H1 (cell line): Measurements from ENCODE around the gene ANXA3. TPM values are rescaled to one million over a fixed set of nuclear protein-coding genes. Genes with fewer than 3 reads are reported as not detected.

ENCODE experiments used
- CTCF ChIA-PET: fragments of 300-600 bp; sonication (Branson Sonifier 250); formaldehyde crosslinking; loops from one replicate; lab custom pipeline; 2021; ENCODE audit not compliant: partially characterized antibody; lab: Charles Lee
- POLR2A ChIA-PET: fragments of 300-600 bp; sonication (Branson Sonifier 250); formaldehyde crosslinking; loops from one replicate; lab custom pipeline; 2021; ENCODE audit warnings: inconsistent platforms; ENCODE audit not compliant: partially characterized antibody; lab: Charles Lee
- DNase-seq, 2 experiments: peaks; one replicate each; pipeline versions ENCODE4 v3.0.0 to v3.0.0-alpha.2; 2010 to 2022; ENCODE audit warnings: low spot score in 2 of 2, low read depth in 1 of 2, mixed read lengths in 1 of 2
- FAIRE-seq: peaks from 2 replicates; lab custom pipeline; 2011; peaks lifted over from hg19 to GRCh38; lab: Jason Lieb, UNC
- H2AFZ ChIP-seq: 2 replicates; pipeline ENCODE4 v1.8.1; 2012; ENCODE audit warnings: low read length, inconsistent platforms
- H2AK5ac ChIP-seq: 2 replicates; pipeline ENCODE4 v1.6.1; 2013; ENCODE audit warnings: low read depth, low read length
- H2BK120ac ChIP-seq: replicated peaks from 2 replicates; pipeline ENCODE3; 2013; ENCODE audit warnings: low read depth, low read length, inconsistent platforms
- H2BK12ac ChIP-seq: 2 replicates; pipeline ENCODE4 v1.6.1; 2013; ENCODE audit warnings: low read depth, low read length
- H2BK15ac ChIP-seq: 2 replicates; pipeline ENCODE4 v1.6.1; 2013; ENCODE audit warnings: low read length
- H2BK20ac ChIP-seq: 2 replicates; pipeline ENCODE4 v1.6.1; 2013; ENCODE audit warnings: low read length
- H2BK5ac ChIP-seq: 2 replicates; pipeline ENCODE4 v1.6.1; 2013; ENCODE audit warnings: low read depth, low read length
- H3K14ac ChIP-seq: 2 replicates; pipeline ENCODE4 v1.6.1; 2013; ENCODE audit warnings: inconsistent platforms; ENCODE audit not compliant: insufficient read length
- H3K18ac ChIP-seq: 2 replicates; pipeline ENCODE4 v1.6.1; 2013; ENCODE audit warnings: low read length; ENCODE audit errors: extremely low read depth
- H3K23ac ChIP-seq: 2 replicates; pipeline ENCODE4 v1.6.1; 2013; ENCODE audit warnings: inconsistent platforms; ENCODE audit not compliant: insufficient read length
- H3K23me2 ChIP-seq: 2 replicates; pipeline ENCODE4 v1.6.1; 2013; ENCODE audit warnings: low read depth, low read length
- H3K27ac ChIP-seq: 2 replicates; pipeline ENCODE4 v1.6.1; 2011; ENCODE audit warnings: low read depth, low read length, inconsistent platforms
- H3K27me3 ChIP-seq, 4 experiments: replicated peaks in 1 of 4; 1 replicate in 1 of 4; 2 replicates in 3 of 4; pipeline versions ENCODE4 v1.6.1 to v1.8.1; 2011 to 2013; ENCODE audit warnings: low read length in 3 of 4, mild to moderate bottlenecking in 3 of 4, inconsistent platforms in 2 of 4, mixed read lengths in 2 of 4, moderate library complexity in 1 of 4; ENCODE audit not compliant: control insufficient read depth in 3 of 4, insufficient read depth in 3 of 4; ENCODE audit errors: extremely low read depth in 1 of 4
- H3K36me3 ChIP-seq, 4 experiments: 2 replicates each; pipeline versions ENCODE4 v1.6.1 to v1.8.1; 2011 to 2013; ENCODE audit warnings: mild to moderate bottlenecking in 4 of 4, low read length in 3 of 4, moderate library complexity in 2 of 4, control low read depth in 1 of 4, inconsistent platforms in 1 of 4; ENCODE audit not compliant: insufficient read depth in 4 of 4, control insufficient read depth in 2 of 4
- H3K4ac ChIP-seq: replicated peaks from 2 replicates; pipeline ENCODE3; 2013; ENCODE audit warnings: low read length, low read depth, mixed read lengths, inconsistent platforms; ENCODE audit not compliant: insufficient read length
- H3K4me1 ChIP-seq, 4 experiments: replicated peaks in 1 of 4; 1 replicate in 1 of 4; 2 replicates in 3 of 4; pipeline versions ENCODE4 v1.6.1 to v1.8.1; 2011 to 2013; ENCODE audit warnings: low read length in 3 of 4, inconsistent platforms in 2 of 4, mixed read lengths in 1 of 4; ENCODE audit not compliant: insufficient read depth in 4 of 4, control insufficient read depth in 3 of 4
- H3K4me2 ChIP-seq, 2 experiments: 2 replicates each; pipeline versions ENCODE4 v1.6.1 to v1.8.1; 2011 to 2013; ENCODE audit warnings: low read depth in 2 of 2, low read length in 2 of 2, control low read depth in 1 of 2, inconsistent platforms in 1 of 2, mild to moderate bottlenecking in 1 of 2; ENCODE audit not compliant: insufficient read depth in 1 of 2
- H3K4me3 ChIP-seq, 4 experiments: fragments of 200-600, 300-600 bp in 1 of 4; sonication (generic), shearing (Covaris generic), sonication (Bioruptor Twin) in 1 of 4; 2 replicates each; pipeline versions ENCODE4 v1.5.1 to v1.8.1; 2011 to 2016; ENCODE audit warnings: low read length in 4 of 4, low read depth in 3 of 4, control low read depth in 2 of 4, inconsistent platforms in 2 of 4, mild to moderate bottlenecking in 2 of 4, mixed read lengths in 1 of 4, moderate library complexity in 1 of 4; ENCODE audit not compliant: insufficient read depth in 2 of 4; ENCODE audit errors: extremely low read depth in 1 of 4
- H3K56ac ChIP-seq: replicated peaks from 2 replicates; pipeline ENCODE3; 2013; ENCODE audit warnings: low read depth, mild to moderate bottlenecking, mixed read lengths, low read length, inconsistent platforms; ENCODE audit not compliant: insufficient read length
- H3K79me1 ChIP-seq: 2 replicates; pipeline ENCODE4 v1.6.1; 2013; ENCODE audit warnings: low read depth, low read length, control low read depth
- H3K79me2 ChIP-seq, 2 experiments: 2 replicates each; pipeline versions ENCODE4 v1.6.1 to v1.8.1; 2012 to 2013; ENCODE audit warnings: low read length in 2 of 2, mild to moderate bottlenecking in 2 of 2, inconsistent platforms in 1 of 2; ENCODE audit not compliant: insufficient read depth in 2 of 2, control insufficient read depth in 1 of 2
- H3K9ac ChIP-seq, 4 experiments: replicated peaks in 1 of 4; 1 replicate in 1 of 4; 2 replicates in 3 of 4; pipeline versions ENCODE4 v1.6.1 to v1.8.1; 2011 to 2013; ENCODE audit warnings: low read depth in 3 of 4, low read length in 3 of 4, control low read depth in 2 of 4, mild to moderate bottlenecking in 2 of 4, moderate library complexity in 2 of 4, inconsistent platforms in 1 of 4; ENCODE audit errors: extremely low read depth in 1 of 4
- H3K9me3 ChIP-seq, 2 experiments: 2 replicates each; pipeline versions ENCODE4 v1.6.1 to v1.8.1; 2012 to 2013; ENCODE audit warnings: mild to moderate bottlenecking in 2 of 2, moderate library complexity in 2 of 2, control low read depth in 1 of 2, inconsistent platforms in 1 of 2, low read depth in 1 of 2, low read length in 1 of 2, mixed read lengths in 1 of 2; ENCODE audit not compliant: insufficient read depth in 2 of 2
- H4K20me1 ChIP-seq, 2 experiments: replicated peaks in 1 of 2; 2 replicates each; pipeline versions ENCODE3 to v1.8.1; 2011 to 2013; ENCODE audit warnings: inconsistent platforms in 2 of 2, low read length in 2 of 2, mild to moderate bottlenecking in 1 of 2; ENCODE audit not compliant: insufficient read depth in 2 of 2, control insufficient read depth in 1 of 2
- H4K5ac ChIP-seq: 2 replicates; pipeline ENCODE4 v1.6.1; 2013; ENCODE audit warnings: low read length, low read depth, mixed read lengths, inconsistent platforms; ENCODE audit not compliant: insufficient read length
- H4K8ac ChIP-seq: 2 replicates; pipeline ENCODE4 v1.8.0; 2013; ENCODE audit warnings: mild to moderate bottlenecking, moderate library complexity, low read length, inconsistent platforms; ENCODE audit not compliant: insufficient read depth; ENCODE audit errors: extremely low read depth
- H4K91ac ChIP-seq: replicated peaks from 2 replicates; pipeline ENCODE3; 2013; ENCODE audit warnings: low read length, mixed read lengths, inconsistent platforms; ENCODE audit not compliant: insufficient read length
- ASH2L ChIP-seq: fragments of 200-600, 300-600 bp; sonication (generic); IDR thresholded peaks from one replicate; pipeline ENCODE4 v1.7.1; 2017; ENCODE audit warnings: low read length
- BACH1 ChIP-seq: IDR thresholded peaks from 2 replicates; pipeline ENCODE4 v1.6.1; 2012; ENCODE audit warnings: low read length, improper control_type of control experiment
- CTBP2 ChIP-seq: IDR thresholded peaks from 2 replicates; pipeline ENCODE4 v1.7.0; 2011; ENCODE audit warnings: borderline replicate concordance, mild to moderate bottlenecking, moderate library complexity, mixed read lengths, low read length; ENCODE audit not compliant: insufficient read depth, insufficient read length
- EGR1 ChIP-seq: IDR thresholded peaks from 2 replicates; pipeline ENCODE4 v1.6.1; 2011; ENCODE audit warnings: low read depth, low read length, borderline replicate concordance
- GABPA ChIP-seq: IDR thresholded peaks from 2 replicates; pipeline ENCODE4 v1.6.1; 2011; ENCODE audit warnings: mild to moderate bottlenecking, low read length, moderate library complexity, borderline replicate concordance; ENCODE audit not compliant: insufficient read depth
- JUND ChIP-seq: IDR thresholded peaks from 2 replicates; pipeline ENCODE4 v1.6.1; 2011; ENCODE audit warnings: mild to moderate bottlenecking, improper control_type of control experiment, low read length
- MAFK ChIP-seq: IDR thresholded peaks from 2 replicates; pipeline ENCODE4 v1.6.1; 2012; ENCODE audit warnings: low read depth, mild to moderate bottlenecking, improper control_type of control experiment, low read length
- POLR2A ChIP-seq, 2 experiments: IDR thresholded peaks; 1 replicate in 1 of 2; 2 replicates in 1 of 2; pipeline ENCODE4 v1.6.1; 2011; ENCODE audit warnings: low read depth in 2 of 2, low read length in 2 of 2, mild to moderate bottlenecking in 2 of 2; ENCODE audit errors: control extremely low read depth in 1 of 2
- POLR2AphosphoS5 ChIP-seq: IDR thresholded peaks from 2 replicates; pipeline ENCODE4 v1.6.1; 2011; ENCODE audit warnings: low read depth, low read length
- RAD21 ChIP-seq, 2 experiments: IDR thresholded peaks in 1 of 2; conservative IDR thresholded peaks in 1 of 2; 2 replicates each; pipeline ENCODE4 v1.6.1; 2011; ENCODE audit warnings: low read depth in 2 of 2, low read length in 2 of 2, improper control_type of control experiment in 1 of 2, inconsistent platforms in 1 of 2, mild to moderate bottlenecking in 1 of 2, moderate library complexity in 1 of 2
- SIX5 ChIP-seq: IDR thresholded peaks from 2 replicates; pipeline ENCODE4 v1.6.1; 2011; ENCODE audit warnings: mild to moderate bottlenecking, low read depth, low read length
- SP4 ChIP-seq: IDR thresholded peaks from 2 replicates; pipeline ENCODE4 v1.6.1; 2012; ENCODE audit warnings: low read length, inconsistent platforms
- WGBS, 2 experiments: shearing (Covaris generic) in 1 of 2; methylation state at CpG; one replicate each; pipeline versions ENCODE4 v1.1.6 to v1.1.7; 2013 to 2015; ENCODE audit warnings: low lambda C conversion rate in 2 of 2, mixed read lengths in 2 of 2, inconsistent platforms in 1 of 2, low coverage in 1 of 2, missing lambda C conversion rate in 1 of 2; ENCODE audit not compliant: insufficient replicate concordance in 2 of 2, insufficient coverage in 1 of 2, insufficient read length in 1 of 2; ENCODE audit errors: extremely low coverage in 1 of 2, missing lambda C conversion rate in 1 of 2; 5-methylcytosine and 5-hydroxymethylcytosine counted together
- polyA plus RNA-seq, 7 experiments: library from polyadenylated mRNA; depleted of rRNA in 3 of 7; stranded (reverse) in 5 of 7; unstranded in 2 of 7; fragments of >200 nt in 5 of 7; fragments of 200-250 nt in 2 of 7; gene quantifications; 1 replicate in 5 of 7; 2 replicates in 1 of 7; 4 replicates in 1 of 7; pipeline versions ENCODE4 v1.2.1 to v1.2.3, GENCODE V29; 2011 to 2013; ENCODE audit warnings: missing spikeins in 2 of 7, mixed read lengths in 2 of 7
- total RNA-seq: library from RNA; stranded (reverse); fragmentation: NEBNext Ultra II Directional; extraction: Animal tissue kit (Norgen Biotek cat#: 25700); gene quantifications from 2 replicates; pipeline ENCODE4 v1.2.1, GENCODE V29; 2021
- TF ChIP-seq, protein P1 (sequence below): IDR thresholded peaks from 2 replicates; pipeline ENCODE4 v1.6.1; 2011; ENCODE audit warnings: low read length, improper control_type of control experiment

ANXA3 gene
- total and polyA plus RNA-seq, 2 of the 8 experiments (the other 6 are each of a cell fraction or from before 2014, with no cell fraction given) = 10.3 to 27.3 TPM

DNA sequence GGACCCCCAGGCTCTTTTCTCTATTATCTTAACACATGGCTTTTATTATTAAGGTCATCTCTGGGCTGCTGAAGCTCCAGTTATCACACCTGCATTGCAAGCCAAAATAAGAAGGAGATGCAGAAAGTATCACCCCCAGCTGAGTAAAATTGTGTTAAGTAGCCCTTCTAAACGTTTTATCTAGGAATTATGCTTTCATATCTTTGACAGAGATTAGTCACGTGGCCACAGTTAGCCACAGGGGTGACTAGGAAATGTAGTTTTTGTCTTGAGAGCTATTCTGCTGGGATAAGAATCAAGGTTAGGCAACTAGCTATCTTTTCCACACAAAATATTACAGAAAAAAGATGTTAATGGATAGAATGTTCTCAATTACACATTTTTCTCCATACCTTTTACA is 102.1 kb downstream of the ANXA3 start:
- Histone ChIP-seq H3K56ac (no peak overlapping the region), H3K23me2 (no peaks in the 10 kb centered on the region), H4K8ac (no peak overlapping the region), H2BK120ac (no peak overlapping the region), H2BK15ac (no peak overlapping the region), H3K18ac (no peak overlapping the region), H2BK5ac (no peak overlapping the region), H3K9me3 (no peaks in the 10 kb centered on the region), H3K79me1 (no peaks in the 10 kb centered on the region), H3K23ac (no peak overlapping the region), H3K36me3 (no peaks in the 10 kb centered on the region), H3K4me1 (no peaks in the 10 kb centered on the region), H3K14ac (no peak overlapping the region), H3K27me3 (no peaks in the 10 kb centered on the region), H3K4me3 (peak overlapping the region in 1 of 4 experiments; percentile 25; a peak in 1 of 8 replicates), H3K4ac (no peak overlapping the region), H3K9ac (no peak overlapping the region), H3K27ac (no peak overlapping the region), H2BK12ac (no peak overlapping the region), H2BK20ac (no peak overlapping the region), H2AK5ac (no peak overlapping the region), H3K79me2 (no peaks in the 10 kb centered on the region), H2AFZ (0 out of 2 replicates have a peak overlapping the region, but pooled peaks have one; percentile 57), H3K4me2 (peak overlapping the region; percentile 18 to 20; a peak in 2 of 4 replicates), H4K20me1 (no peaks in the 10 kb centered on the region), H4K91ac (no peak overlapping the region), H4K5ac (no peak overlapping the region)
- WGBS, 2 experiments = 17% methylated on average over 2 of the region's 2 CpGs; no CpG with 5 or more reads in 1 of the 2 experiments
- DNase-seq = no peak
- POLR2A ChIA-PET = interaction anchor here (0.9 kb wide), 1 partner anchor 91 kb away, joined by 3 read pairs; no protein-coding TSS in a partner anchor
- TF ChIP-seq SIX5 = peak; percentile 84
- no peak for TF ChIP-seq POLR2A (IDR thresholded peaks at IDR 0.05; ENCODE audit: control extremely low read depth in 1 of 2, low read depth in 2 of 2, low read length in 2 of 2)
- TF ChIP-seq ASH2L = no peak
- TF ChIP-seq GABPA = no peak
- TF ChIP-seq MAFK = no peak
- no peak for TF ChIP-seq BACH1
- no peak for TF ChIP-seq RAD21 (IDR thresholded peaks at IDR 0.05 in 1 of 2, conservative IDR thresholded peaks at IDR 0.05 in 1 of 2; ENCODE audit: low read depth in 2 of 2, low read length in 2 of 2)
- TF ChIP-seq SP4 = no peak
- TF ChIP-seq CTBP2 = no peak
- TF ChIP-seq, protein P1, sequence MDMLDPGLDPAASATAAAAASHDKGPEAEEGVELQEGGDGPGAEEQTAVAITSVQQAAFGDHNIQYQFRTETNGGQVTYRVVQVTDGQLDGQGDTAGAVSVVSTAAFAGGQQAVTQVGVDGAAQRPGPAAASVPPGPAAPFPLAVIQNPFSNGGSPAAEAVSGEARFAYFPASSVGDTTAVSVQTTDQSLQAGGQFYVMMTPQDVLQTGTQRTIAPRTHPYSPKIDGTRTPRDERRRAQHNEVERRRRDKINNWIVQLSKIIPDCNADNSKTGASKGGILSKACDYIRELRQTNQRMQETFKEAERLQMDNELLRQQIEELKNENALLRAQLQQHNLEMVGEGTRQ = peak; percentile 88
- no peak for TF ChIP-seq POLR2AphosphoS5
- no peak for TF ChIP-seq JUND
- no peak for TF ChIP-seq EGR1
- FAIRE-seq = no peak
- CTCF ChIA-PET = interaction anchor here (1.1 to 1.3 kb wide), 3 partner anchors 9 to 179 kb away, joined by 3 to 8 read pairs (median 4); no protein-coding TSS in a partner anchor
